ENCODE data around the gene LRRC1. TPM values are rescaled to one million over a fixed set of nuclear protein-coding genes. Genes with fewer than 3 reads are reported as not detected.

LRRC1 gene
- total and polyA plus RNA-seq, 2 of the 13 experiments (the other 11 are each of a cell fraction or from before 2014, with no cell fraction given), result 15.6 to 27.7 TPM

- Histone ChIP-seq H3K4me2 (ENCODE audit: low read depth, low read length) (no peak overlapping the region), H3K9ac (ENCODE audit: insufficient read depth, low read depth, low read length) (no peak overlapping the region), H4K20me1 (ENCODE audit: insufficient read depth, low read length) (no peaks in the 10 kb centered on the region; the same call in 1 of the 2 replicates), H3K4me3 (replicated peaks in 1 of 3; ENCODE audit: insufficient read depth in 1 of 3, low read depth in 2 of 3, low read length in 3 of 3) (no peak overlapping the region), H3K36me3 (replicated peaks in 1 of 2; ENCODE audit: control insufficient read depth in 1 of 2, insufficient read depth in 2 of 2, low read length in 2 of 2) (no peaks in the 10 kb centered on the region), H3K27ac (ENCODE audit: extremely low read length, insufficient read depth, low read length) (no peak overlapping the region), H2AFZ (ENCODE audit: low read length) (no peak overlapping the region), H3K9me3 (ENCODE audit: low read length) (no peaks in the 10 kb centered on the region), H3K27me3 (ENCODE audit: control insufficient read depth in 1 of 2, insufficient read depth in 2 of 2, low read length in 2 of 2) (no peaks in the 10 kb centered on the region), H3K4me1 (ENCODE audit: insufficient read depth, low read length) (peaks cover 46% of the 10 kb centered on the region), H3K79me2 (ENCODE audit: insufficient read depth, low read length) (peaks cover 40% of the 10 kb centered on the region)
- intact Hi-C loops (cut with micrococcal nuclease; ENCODE audit: unreplicated experiment), result loop anchor here (5.0 kb wide), 1 partner anchor 40 kb away; no protein-coding TSS in a partner anchor
- no peak for DNase-seq (ENCODE audit: low spot score)
- in situ Hi-C loops (cut with HindIII; ENCODE audit: extremely low pct_ligation_motif_present, low pct_unique_long_range_greater_than_20kb), result no loop called here
- CTCF ChIA-PET (ENCODE audit: low intra/inter-chr PET ratio, low total read pairs), result no interaction called here
- no peak for TF ChIP-seq MTA1 (CRISPR knock-in tag; IDR thresholded peaks at IDR 0.05; ENCODE audit: borderline replicate concordance)
- no peak for TF ChIP-seq RFX5 (IDR thresholded peaks at IDR 0.05; ENCODE audit: low read depth, low read length)
- TF ChIP-seq HNRNPUL1 (IDR thresholded peaks at IDR 0.05; ENCODE audit: low read depth, low read length), result no peak
- TF ChIP-seq REST (IDR thresholded peaks at IDR 0.05; ENCODE audit: borderline replicate concordance in 1 of 2, low read depth in 1 of 2, low read length in 2 of 2), result no peak
- TF ChIP-seq ZNF12 (CRISPR knock-in tag; IDR thresholded peaks at IDR 0.05), result no peak
- no peak for TF ChIP-seq ZNF343 (CRISPR knock-in tag; IDR thresholded peaks at IDR 0.05)
- TF ChIP-seq, protein P1, sequence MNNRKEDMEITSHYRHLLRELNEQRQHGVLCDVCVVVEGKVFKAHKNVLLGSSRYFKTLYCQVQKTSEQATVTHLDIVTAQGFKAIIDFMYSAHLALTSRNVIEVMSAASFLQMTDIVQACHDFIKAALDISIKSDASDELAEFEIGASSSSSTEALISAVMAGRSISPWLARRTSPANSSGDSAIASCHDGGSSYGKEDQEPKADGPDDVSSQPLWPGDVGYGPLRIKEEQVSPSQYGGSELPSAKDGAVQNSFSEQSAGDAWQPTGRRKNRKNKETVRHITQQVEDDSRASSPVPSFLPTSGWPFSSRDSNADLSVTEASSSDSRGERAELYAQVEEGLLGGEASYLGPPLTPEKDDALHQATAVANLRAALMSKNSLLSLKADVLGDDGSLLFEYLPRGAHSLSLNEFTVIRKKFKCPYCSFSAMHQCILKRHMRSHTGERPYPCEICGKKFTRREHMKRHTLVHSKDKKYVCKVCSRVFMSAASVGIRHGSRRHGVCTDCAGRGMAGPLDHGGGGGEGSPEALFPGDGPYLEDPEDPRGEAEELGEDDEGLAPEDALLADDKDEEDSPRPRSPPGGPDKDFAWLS (CRISPR knock-in tag; IDR thresholded peaks at IDR 0.05; ENCODE audit: borderline replicate concordance), result no peak
- POLR2A ChIA-PET, result no interaction called here
- no peak for ATAC-seq
- 86% methylated on average over 8 of the region's 8 CpGs for WGBS (ENCODE audit: low lambda C conversion rate)
- no peak for FAIRE-seq
- BruUV-seq (replicated peaks), result no TSS peak
These were observed 62.7 kb downstream of the LRRC1 start for GRCh38 chr6:53857318-53858094.

Measured in HepG2 (cell line).